Measurements from ENCODE around the gene FCMR. TPM values are rescaled to one million over a fixed set of nuclear protein-coding genes. Genes with fewer than 3 reads are reported as not detected.

FCMR gene
- total and polyA plus RNA-seq, 2 donors: 0.95 to 6.1 TPM

GRCh38 chr1:206875752-206876377 lies 45.9 kb downstream of the FCMR start:
- Histone ChIP-seq H3K36me3 (ENCODE audit: insufficient read depth) (peaks cover 2% of the 10 kb centered on the region), H3K4me1 (ENCODE audit: insufficient read depth) (no peaks in the 10 kb centered on the region), H3K27ac (ENCODE audit: low read depth) (no peak overlapping the region), H3K4me3 (ENCODE audit: low read depth, low read length) (no peak overlapping the region)
- no peak for DNase-seq (ENCODE audit: extremely low spot score)
- 75% methylated on average over 3 of the region's 3 CpGs for WGBS

DNA sequence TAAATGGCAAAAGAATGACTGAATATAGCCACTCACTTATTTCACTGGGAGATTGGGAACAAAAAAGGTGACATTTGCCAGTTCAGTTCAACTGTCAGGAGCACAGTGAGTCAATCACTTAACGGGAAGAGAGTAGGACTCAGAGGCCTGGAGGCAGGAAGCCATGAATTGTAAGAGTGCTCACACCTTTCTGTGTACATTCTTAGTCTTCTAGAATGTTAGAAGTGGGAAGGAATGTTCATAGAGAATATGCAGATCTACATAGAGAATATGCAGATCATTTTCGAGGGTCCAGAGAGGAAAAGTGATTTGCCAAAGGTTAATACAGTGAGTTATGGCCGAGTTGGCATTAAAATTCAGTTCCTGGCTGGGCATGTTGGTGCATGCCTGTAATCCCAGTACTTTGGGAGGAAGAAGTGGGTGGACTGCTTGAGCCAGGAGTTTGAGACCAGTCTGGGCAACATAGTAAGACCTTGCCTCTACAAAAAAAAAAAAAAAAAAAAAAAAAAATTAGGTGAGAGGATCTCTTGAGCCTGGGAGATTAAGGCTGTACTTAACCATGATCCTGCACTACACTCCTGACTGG lies 48.0 kb downstream of the FCMR start:
- H3K27ac ChIP-seq (ENCODE audit: low read depth): no peak overlapping the region
- no peak overlapping the region for H3K4me3 ChIP-seq (ENCODE audit: low read depth, low read length)
- no peaks in the 10 kb centered on the region for H3K36me3 ChIP-seq (ENCODE audit: insufficient read depth)
- 83% methylated on average over 3 of the region's 3 CpGs for WGBS
- H3K4me1 ChIP-seq (ENCODE audit: insufficient read depth): no peaks in the 10 kb centered on the region
- DNase-seq (ENCODE audit: extremely low spot score): no peak

DNA sequence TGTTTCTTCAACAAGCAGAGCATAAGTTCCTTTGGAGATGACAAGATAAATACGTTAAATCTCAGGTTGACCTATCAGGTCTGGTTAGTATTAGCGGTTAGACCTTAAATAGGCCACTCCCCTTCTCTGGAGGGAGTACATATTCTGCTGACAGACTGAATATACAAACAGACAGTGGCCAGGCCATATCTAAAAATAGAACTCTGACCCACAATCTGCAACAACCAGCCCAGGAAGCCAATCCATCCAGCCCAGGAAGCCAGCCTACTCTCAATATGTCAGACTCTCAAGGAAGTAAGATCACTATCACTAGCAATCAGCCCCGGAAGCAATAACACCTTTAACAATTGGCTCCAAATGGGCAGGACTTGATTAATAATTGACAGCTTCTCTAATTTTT lies 49.6 kb downstream of the FCMR start:
- no peaks in the 10 kb centered on the region for H3K4me1 ChIP-seq (ENCODE audit: insufficient read depth)
- H3K4me3 ChIP-seq (ENCODE audit: low read depth, low read length): no peak overlapping the region
- WGBS: 60% methylated on average over 3 of the region's 3 CpGs
- no peak overlapping the region for H3K27ac ChIP-seq (ENCODE audit: low read depth)
- no peak for DNase-seq (ENCODE audit: extremely low spot score)
- no peaks in the 10 kb centered on the region for H3K36me3 ChIP-seq (ENCODE audit: insufficient read depth)

DNA sequence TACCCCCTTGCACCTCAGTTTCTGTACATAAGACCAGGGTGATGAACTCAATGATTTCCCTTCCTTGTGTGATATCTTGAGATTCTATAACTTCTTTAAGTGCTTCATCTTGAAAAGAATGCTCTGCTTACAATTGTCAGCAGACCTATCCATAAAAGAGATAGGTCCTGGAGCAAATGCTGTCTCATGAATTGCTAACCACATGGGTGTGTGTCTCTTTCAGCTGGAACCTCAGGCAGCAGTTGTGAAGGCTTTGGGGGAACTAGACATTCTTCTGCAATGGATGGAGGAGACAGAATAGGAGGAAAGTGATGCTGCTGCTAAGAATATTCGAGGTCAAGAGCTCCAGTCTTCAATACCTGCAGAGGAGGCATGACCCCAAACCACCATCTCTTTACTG lies 53.5 kb downstream of the FCMR start:
- 44% methylated on average over 1 of the region's 1 CpG for WGBS
- DNase-seq (ENCODE audit: extremely low spot score): no peak
- H3K4me3 ChIP-seq (ENCODE audit: low read depth, low read length): no peak overlapping the region
- no peaks in the 10 kb centered on the region for H3K36me3 ChIP-seq (ENCODE audit: insufficient read depth)
- no peaks in the 10 kb centered on the region for H3K4me1 ChIP-seq (ENCODE audit: insufficient read depth)
- H3K27ac ChIP-seq (ENCODE audit: low read depth): no peak overlapping the region

- H3K4me1 ChIP-seq (ENCODE audit: insufficient read depth): no peaks in the 10 kb centered on the region
Measured at GRCh38 chr1:206867716-206868115, 54.0 kb downstream of the FCMR start.

DNA sequence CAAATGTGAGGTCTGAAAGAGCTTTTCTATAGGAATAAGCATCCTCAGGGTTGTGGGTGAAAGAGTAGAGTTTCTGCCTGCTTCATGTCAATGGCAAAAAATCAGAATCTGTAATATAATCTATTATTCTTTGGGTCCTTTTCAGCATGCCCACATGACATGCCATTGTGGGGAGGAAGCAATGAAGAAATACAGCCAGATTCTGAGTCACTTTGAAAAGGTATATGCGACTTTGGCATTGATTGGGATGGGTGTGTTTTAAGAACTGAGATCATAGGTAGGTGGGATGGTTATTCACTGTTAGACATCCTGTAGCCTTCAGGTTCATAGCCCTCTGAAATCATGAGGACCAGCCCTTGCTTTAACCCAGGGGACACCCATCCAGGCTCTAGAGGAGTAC lies 54.5 kb downstream of the FCMR start:
- Histone ChIP-seq H3K27ac (ENCODE audit: low read depth) (no peak overlapping the region), H3K36me3 (ENCODE audit: insufficient read depth) (no peaks in the 10 kb centered on the region), H3K4me3 (ENCODE audit: low read depth, low read length) (no peak overlapping the region), H3K4me1 (ENCODE audit: insufficient read depth) (no peaks in the 10 kb centered on the region)
- DNase-seq (ENCODE audit: extremely low spot score): no peak
- 98% methylated on average over 1 of the region's 1 CpG for WGBS

More at GRCh38 chr1:206867716-206868115, 54.0 kb downstream of the FCMR start:
- H3K36me3 ChIP-seq (ENCODE audit: insufficient read depth): no peaks in the 10 kb centered on the region
- H3K4me3 ChIP-seq (ENCODE audit: low read depth, low read length): no peak overlapping the region
- no peak overlapping the region for H3K27ac ChIP-seq (ENCODE audit: low read depth)
- no peak for DNase-seq (ENCODE audit: extremely low spot score)

DNA sequence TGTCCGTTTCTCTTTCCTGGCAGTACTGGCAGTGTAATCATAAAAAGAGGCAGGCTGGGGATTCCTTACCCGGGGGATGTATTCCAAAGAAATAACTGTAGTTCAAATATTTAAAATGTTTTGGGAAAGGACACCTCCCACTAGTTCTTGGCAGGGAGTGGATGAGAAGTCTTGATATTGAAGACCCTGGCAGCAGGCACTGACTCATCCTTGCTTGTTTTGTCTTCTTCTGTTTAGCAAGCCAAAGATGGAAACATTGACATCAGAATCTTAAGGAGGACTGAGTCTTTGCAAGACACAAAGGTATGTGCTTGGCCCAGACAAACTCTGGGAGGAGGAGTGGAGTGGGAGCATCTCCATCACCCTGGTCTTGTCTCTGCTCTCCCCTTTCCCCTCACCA lies 55.7 kb downstream of the FCMR start:
- WGBS: 35% methylated on average over 2 of the region's 2 CpGs
- H3K4me3 ChIP-seq (ENCODE audit: low read depth, low read length): no peak overlapping the region
- H3K36me3 ChIP-seq (ENCODE audit: insufficient read depth): no peaks in the 10 kb centered on the region
- DNase-seq (ENCODE audit: extremely low spot score): no peak
- H3K4me1 ChIP-seq (ENCODE audit: insufficient read depth): no peaks in the 10 kb centered on the region
- H3K27ac ChIP-seq (ENCODE audit: low read depth): no peak overlapping the region

DNA sequence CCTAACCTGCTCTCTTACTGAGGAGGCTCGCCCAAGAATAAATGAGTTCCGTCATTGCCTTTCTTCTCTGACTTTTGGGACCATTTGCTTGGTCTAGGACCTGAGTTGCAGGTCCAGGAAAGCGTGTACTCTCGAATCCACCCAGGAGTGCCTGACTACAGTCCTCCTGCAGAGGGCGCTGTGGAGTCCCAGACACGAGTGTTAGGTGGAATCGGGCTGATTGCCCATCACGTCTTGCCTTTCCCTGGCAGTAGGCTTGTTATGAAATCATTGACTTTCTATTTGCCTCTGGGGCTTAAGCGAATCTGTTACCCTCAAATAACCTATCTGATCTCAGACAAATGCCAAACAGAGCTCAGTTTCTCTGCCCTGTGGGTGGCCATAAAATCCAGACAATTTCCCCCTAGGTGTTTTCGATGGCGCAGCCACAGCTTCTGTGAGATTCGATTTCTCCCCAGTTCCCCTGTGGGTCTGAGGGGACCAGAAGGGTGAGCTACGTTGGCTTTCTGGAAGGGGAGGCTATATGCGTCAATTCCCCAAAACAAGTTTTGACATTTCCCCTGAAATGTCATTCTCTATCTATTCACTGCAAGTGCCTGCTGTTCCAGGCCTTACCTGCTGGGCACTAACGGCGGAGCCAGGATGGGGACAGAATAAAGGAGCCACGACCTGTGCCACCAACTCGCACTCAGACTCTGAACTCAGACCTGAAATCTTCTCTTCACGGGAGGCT lies 56.6 kb downstream of the FCMR start, which contains the start of gene IL20:
Gene IL20 (plus strand): TSS at position 685 of the 733 bp plus-strand sequence. CDS start 230 bp downstream, outside the sequence.
- WGBS: 57% methylated on average over 19 of the region's 19 CpGs
- H3K4me3 ChIP-seq (ENCODE audit: low read depth, low read length): no peak within 1 kb of the TSS
- no peak for DNase-seq (ENCODE audit: extremely low spot score)
- no peaks in the 10 kb centered on the region for H3K4me1 ChIP-seq (ENCODE audit: insufficient read depth)
- H3K36me3 ChIP-seq (ENCODE audit: insufficient read depth): no peaks in the 10 kb centered on the region
- H3K27ac ChIP-seq (ENCODE audit: low read depth): no peak within 1 kb of the TSS

DNA sequence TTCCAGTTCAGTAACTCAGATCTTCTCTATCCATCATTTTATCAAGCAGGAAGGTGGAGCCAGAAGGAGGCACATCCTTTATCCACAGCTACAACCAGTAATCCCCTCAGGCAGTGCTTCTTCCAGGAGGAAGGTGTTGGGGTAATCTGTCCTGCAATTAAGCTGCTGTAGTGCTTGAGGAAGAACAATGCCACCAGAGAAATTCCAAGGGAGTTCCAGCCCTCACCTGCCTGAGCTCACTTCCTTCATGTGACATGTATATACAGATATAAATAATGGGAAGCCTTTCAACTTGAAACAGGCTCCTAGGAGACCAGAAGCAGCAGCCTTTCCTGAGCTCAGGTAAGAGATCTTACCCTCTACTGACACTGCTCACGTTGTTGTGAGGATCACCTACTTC lies 58.5 kb downstream of the FCMR start:
- Histone ChIP-seq H3K36me3 (ENCODE audit: insufficient read depth) (no peaks in the 10 kb centered on the region), H3K27ac (ENCODE audit: low read depth) (no peak overlapping the region), H3K4me1 (ENCODE audit: insufficient read depth) (no peaks in the 10 kb centered on the region), H3K4me3 (ENCODE audit: low read depth, low read length) (no peak overlapping the region)
- 62% methylated on average over 1 of the region's 1 CpG for WGBS
- no peak for DNase-seq (ENCODE audit: extremely low spot score)

DNA sequence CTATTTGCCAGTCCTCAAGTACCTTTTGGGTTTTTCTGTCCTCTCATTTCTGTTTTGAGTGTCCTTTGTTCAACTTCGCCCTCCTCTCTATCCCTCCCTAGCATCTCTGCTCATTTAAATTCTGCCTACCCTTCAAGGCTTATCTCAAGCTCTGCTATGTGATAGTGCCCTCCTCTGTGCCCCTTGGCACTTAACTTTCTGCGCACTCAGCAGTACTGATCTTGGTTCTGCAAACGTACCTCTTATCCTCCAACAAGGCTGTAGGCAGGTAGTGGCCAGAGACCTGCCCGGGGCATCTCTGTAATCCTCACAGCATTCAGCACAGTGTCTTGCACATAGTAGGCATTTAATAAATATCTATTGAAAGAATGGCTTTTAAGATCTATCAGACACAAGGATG lies 61.6 kb downstream of the FCMR start:
- Histone ChIP-seq H3K36me3 (ENCODE audit: insufficient read depth) (no peaks in the 10 kb centered on the region), H3K4me3 (ENCODE audit: low read depth, low read length) (no peak overlapping the region), H3K27ac (ENCODE audit: low read depth) (no peak overlapping the region), H3K4me1 (ENCODE audit: insufficient read depth) (no peaks in the 10 kb centered on the region)
- DNase-seq (ENCODE audit: extremely low spot score): no peak
- WGBS: 88% methylated on average over 4 of the region's 4 CpGs

DNA sequence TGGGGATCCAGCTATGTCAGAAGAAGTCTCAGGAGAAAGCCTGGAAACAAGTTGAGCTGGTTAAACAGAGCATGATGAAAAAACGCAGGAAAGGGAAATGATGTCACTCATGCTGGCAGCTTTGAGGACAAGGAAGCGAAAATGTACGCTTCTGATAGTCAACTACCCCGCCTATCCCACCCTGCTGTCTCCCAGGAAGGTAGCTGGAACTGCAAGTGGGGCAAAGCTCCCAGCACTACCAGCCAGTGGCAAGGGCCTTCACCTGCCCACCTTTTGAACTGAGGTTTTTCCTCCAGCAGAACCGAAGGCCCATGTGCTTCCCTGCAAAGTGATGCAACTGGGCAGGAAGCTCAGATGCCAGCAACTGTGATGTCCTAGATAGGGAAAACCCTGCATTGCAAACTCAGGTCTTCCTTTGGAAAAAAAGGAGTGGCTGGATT lies 62.6 kb downstream of the FCMR start:
- DNase-seq (ENCODE audit: extremely low spot score): no peak

DNA sequence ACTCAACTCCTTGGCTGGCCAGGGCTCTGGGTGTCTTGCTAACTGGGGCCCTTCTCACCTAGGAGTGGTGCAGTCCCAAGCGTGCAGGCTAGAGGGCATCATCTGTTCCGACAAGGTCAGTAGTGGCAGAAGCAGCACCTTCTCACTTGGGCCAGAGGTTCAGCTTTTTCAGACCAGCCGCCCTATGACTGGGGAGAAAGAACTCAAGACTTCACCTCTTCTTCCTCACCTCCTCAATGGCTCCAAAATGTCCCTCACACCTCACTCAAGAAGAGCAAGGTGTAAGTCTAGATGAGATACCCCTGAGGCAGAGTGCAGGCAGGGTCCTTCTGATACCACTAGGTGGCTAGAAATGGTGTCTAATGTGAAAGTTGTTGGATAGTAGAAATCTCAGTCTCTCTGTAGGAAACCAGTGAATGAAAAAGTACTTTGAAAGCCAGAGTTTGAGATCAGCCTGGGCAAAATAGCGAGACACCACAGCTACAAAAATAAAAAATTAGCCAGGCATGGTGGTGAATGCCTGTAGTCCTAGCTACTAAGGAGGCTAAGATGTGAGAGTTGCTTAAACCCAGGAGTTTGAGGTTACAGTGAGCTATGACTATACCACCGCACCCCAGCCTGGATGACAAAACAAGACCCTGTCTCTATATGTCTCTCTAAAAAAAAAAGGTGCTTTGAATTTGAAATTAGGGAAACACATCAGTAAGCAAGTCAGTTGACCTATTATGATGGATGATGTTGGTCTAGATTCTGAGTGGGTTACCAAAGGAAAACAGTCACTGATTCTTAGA lies 64.9 kb downstream of the FCMR start:
- DNase-seq (ENCODE audit: extremely low spot score): no peak
- Histone ChIP-seq H3K4me3 (ENCODE audit: low read depth, low read length) (no peak overlapping the region), H3K36me3 (ENCODE audit: insufficient read depth) (no peaks in the 10 kb centered on the region), H3K4me1 (ENCODE audit: insufficient read depth) (no peaks in the 10 kb centered on the region), H3K27ac (ENCODE audit: low read depth) (no peak overlapping the region)
- WGBS: 91% methylated on average over 5 of the region's 5 CpGs

More for the DNA sequence above, 62.6 kb downstream of the FCMR start:
- Histone ChIP-seq H3K4me1 (ENCODE audit: insufficient read depth) (no peaks in the 10 kb centered on the region), H3K36me3 (ENCODE audit: insufficient read depth) (no peaks in the 10 kb centered on the region), H3K4me3 (ENCODE audit: low read depth, low read length) (no peak overlapping the region), H3K27ac (ENCODE audit: low read depth) (no peak overlapping the region)
- WGBS: 72% methylated on average over 5 of the region's 5 CpGs

GRCh38 chr1:206855859-206856258 lies 65.9 kb downstream of the FCMR start:
- Histone ChIP-seq H3K27ac (ENCODE audit: low read depth) (no peak overlapping the region), H3K4me3 (ENCODE audit: low read depth, low read length) (no peak overlapping the region), H3K36me3 (ENCODE audit: insufficient read depth) (no peaks in the 10 kb centered on the region), H3K4me1 (ENCODE audit: insufficient read depth) (no peaks in the 10 kb centered on the region)
- WGBS: 85% methylated on average over 2 of the region's 2 CpGs
- DNase-seq (ENCODE audit: extremely low spot score): no peak
